HepG2 (cell line): Measurements from ENCODE around the gene NHERF2. TPM values are rescaled to one million over a fixed set of nuclear protein-coding genes. Genes with fewer than 3 reads are reported as not detected.

ENCODE experiments used
- CBX2 ChIP-seq, 2 experiments: fragments of 200-600 bp in 1 of 2; sonication (generic); formaldehyde crosslinking in 1 of 2; IDR thresholded peaks; 2 replicates each; pipeline versions ENCODE4 v1.7.0 to v1.8.1; 2018 to 2022; ENCODE audit warnings: low read depth in 2 of 2, low read length in 1 of 2, mild to moderate bottlenecking in 1 of 2, missing genetic modification reagents in 1 of 2
- MXI1 ChIP-seq: IDR thresholded peaks from 3 replicates; pipeline ENCODE4 v1.6.1; 2012; ENCODE audit warnings: low read depth, low read length, inconsistent platforms, borderline replicate concordance
- ZFP82 ChIP-seq: sonication (generic); formaldehyde crosslinking; IDR thresholded peaks from 2 replicates; pipeline ENCODE4 v1.5.1; 2020; ENCODE audit warnings: mild to moderate bottlenecking, missing genetic modification reagents, borderline replicate concordance
- ZNF776 ChIP-seq: sonication (generic); formaldehyde crosslinking; IDR thresholded peaks from 2 replicates; pipeline ENCODE4 v1.4.0; 2020; ENCODE audit warnings: mild to moderate bottlenecking, missing genetic modification reagents
- ZSCAN20 ChIP-seq: sonication (generic); formaldehyde crosslinking; IDR thresholded peaks from 2 replicates; pipeline ENCODE4 v1.4.0; 2020; ENCODE audit warnings: missing genetic modification reagents, mild to moderate bottlenecking, borderline replicate concordance
- polyA plus RNA-seq, 8 experiments: library from polyadenylated mRNA; depleted of rRNA in 3 of 8; stranded (reverse) in 7 of 8; unstranded in 1 of 8; fragments of >200 nt; fragmentation: Illumina TruSeq in 4 of 8; extraction: Trizol in 4 of 8; gene quantifications; 2 replicates each; pipeline versions ENCODE4 v1.2.1 to v1.2.3, GENCODE V29; 2011 to 2016; ENCODE audit warnings: low read depth in 4 of 8, missing spikeins in 1 of 8, mixed read lengths in 1 of 8; ENCODE audit not compliant: insufficient read depth in 1 of 8
- total RNA-seq, 5 experiments: library from RNA; depleted of rRNA; stranded (reverse); fragments of >200 nt; fragmentation: Illumina TruSeq; extraction: Trizol; gene quantifications; 2 replicates each; pipeline ENCODE4 v1.2.3, GENCODE V29; 2016; ENCODE audit warnings: low read depth in 1 of 5
- TF ChIP-seq, protein P1 (sequence below), 2 experiments: sonication (generic) in 1 of 2; formaldehyde crosslinking in 1 of 2; IDR thresholded peaks; 2 replicates each; pipeline versions ENCODE4 v1.6.1 to v1.9.0; 2014 to 2022; ENCODE audit warnings: antibody characterized with exemption in 1 of 2, borderline replicate concordance in 1 of 2, inconsistent platforms in 1 of 2, low read depth in 1 of 2, missing genetic modification reagents in 1 of 2
- TF ChIP-seq, protein P2 (sequence below): sonication (generic); formaldehyde crosslinking; IDR thresholded peaks from 2 replicates; pipeline ENCODE4 v1.4.0; 2020; ENCODE audit warnings: mild to moderate bottlenecking, missing genetic modification reagents
- TF ChIP-seq, protein P3 (sequence below): sonication (generic); formaldehyde crosslinking; IDR thresholded peaks from 2 replicates; pipeline ENCODE4 v1.5.0; 2020; ENCODE audit warnings: missing genetic modification reagents, mild to moderate bottlenecking, borderline replicate concordance
- TF ChIP-seq, protein P4 (sequence below): sonication (generic); formaldehyde crosslinking; IDR thresholded peaks from 2 replicates; pipeline ENCODE4 v1.4.0; 2020; ENCODE audit warnings: missing genetic modification reagents

The NHERF2 gene
- total and polyA plus RNA-seq, 2 of the 13 experiments (the other 11 are each of a cell fraction or from before 2014, with no cell fraction given): 23.7 to 39.3 TPM

DNA sequence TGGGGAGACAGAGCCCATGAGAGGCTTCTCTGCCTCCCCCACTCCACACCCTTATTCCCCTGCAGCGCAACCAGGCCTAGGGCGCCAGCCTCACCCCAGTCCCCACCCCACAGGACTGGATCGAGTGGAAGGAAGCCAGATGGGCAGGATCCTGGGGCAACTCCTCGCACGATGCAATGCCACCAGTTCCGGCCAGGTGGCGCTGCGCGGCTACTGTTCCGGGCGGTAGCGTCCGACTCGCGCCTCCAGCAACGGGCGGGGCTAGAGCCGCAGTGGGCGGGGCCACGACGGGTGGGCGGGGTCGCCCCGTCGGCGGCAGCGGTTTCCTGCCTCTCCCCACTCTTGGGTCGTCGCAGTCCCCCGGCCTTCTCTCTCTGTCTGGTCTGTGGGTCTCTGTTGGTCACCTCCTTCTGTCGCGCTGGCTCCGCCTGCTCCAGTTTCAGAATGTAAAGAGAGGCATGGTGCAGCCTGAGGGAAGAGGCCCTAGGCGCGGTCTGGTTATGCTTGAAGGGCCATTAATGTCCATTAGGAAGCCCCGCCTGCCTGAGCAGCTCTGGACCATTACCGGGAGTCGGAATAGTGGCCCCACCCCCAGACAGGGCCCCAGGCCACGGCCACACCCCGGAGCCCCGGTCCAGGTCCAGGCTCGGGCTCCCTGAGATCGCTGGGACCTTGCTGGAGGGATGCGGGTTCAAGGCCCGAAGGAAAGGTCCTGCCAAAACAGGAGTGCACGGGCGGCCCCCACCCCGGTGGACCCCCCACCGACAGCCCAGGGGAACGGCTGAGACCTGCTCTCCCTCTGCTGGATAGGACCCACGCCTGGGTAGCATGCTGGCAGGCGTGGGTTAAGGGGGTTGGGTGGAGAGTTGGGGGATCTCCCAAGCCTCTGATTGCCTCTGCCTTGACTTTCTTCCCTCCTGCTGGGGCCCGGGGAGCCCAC is 3.3 kb upstream of the NHERF2 start (continued):
- TF ChIP-seq, protein P1, sequence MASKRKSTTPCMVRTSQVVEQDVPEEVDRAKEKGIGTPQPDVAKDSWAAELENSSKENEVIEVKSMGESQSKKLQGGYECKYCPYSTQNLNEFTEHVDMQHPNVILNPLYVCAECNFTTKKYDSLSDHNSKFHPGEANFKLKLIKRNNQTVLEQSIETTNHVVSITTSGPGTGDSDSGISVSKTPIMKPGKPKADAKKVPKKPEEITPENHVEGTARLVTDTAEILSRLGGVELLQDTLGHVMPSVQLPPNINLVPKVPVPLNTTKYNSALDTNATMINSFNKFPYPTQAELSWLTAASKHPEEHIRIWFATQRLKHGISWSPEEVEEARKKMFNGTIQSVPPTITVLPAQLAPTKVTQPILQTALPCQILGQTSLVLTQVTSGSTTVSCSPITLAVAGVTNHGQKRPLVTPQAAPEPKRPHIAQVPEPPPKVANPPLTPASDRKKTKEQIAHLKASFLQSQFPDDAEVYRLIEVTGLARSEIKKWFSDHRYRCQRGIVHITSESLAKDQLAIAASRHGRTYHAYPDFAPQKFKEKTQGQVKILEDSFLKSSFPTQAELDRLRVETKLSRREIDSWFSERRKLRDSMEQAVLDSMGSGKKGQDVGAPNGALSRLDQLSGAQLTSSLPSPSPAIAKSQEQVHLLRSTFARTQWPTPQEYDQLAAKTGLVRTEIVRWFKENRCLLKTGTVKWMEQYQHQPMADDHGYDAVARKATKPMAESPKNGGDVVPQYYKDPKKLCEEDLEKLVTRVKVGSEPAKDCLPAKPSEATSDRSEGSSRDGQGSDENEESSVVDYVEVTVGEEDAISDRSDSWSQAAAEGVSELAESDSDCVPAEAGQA (IDR thresholded peaks at IDR 0.05; ENCODE audit: low read depth): no peak
- TF ChIP-seq, protein P1 (CRISPR knock-in tag; IDR thresholded peaks at IDR 0.05; ENCODE audit: borderline replicate concordance): no peak
- TF ChIP-seq MXI1 (peak; percentile 74; the same call in 1 of the 3 replicates), ZFP82 (CRISPR knock-in tag) (no peak), ZSCAN20 (no peak), ZNF776 (0 out of 2 replicates have a peak, but pooled peaks have one; percentile 62), CBX2 (IDR thresholded peaks at IDR 0.05; ENCODE audit: low read depth, low read length) (no peak), CBX2 (CRISPR knock-in tag; IDR thresholded peaks at IDR 0.05; ENCODE audit: low read depth) (no peak)
- TF ChIP-seq, protein P2, sequence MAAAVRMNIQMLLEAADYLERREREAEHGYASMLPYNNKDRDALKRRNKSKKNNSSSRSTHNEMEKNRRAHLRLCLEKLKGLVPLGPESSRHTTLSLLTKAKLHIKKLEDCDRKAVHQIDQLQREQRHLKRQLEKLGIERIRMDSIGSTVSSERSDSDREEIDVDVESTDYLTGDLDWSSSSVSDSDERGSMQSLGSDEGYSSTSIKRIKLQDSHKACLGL (CRISPR knock-in tag): 0 out of 2 replicates have a peak, but pooled peaks have one; percentile 33
- TF ChIP-seq, protein P3, sequence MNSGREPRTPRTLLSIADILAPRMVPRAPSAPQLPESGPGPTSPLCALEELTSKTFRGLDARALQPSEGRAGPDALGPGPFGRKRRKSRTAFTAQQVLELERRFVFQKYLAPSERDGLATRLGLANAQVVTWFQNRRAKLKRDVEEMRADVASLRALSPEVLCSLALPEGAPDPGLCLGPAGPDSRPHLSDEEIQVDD (CRISPR knock-in tag): 0 out of 2 replicates have a peak, but pooled peaks have one; percentile 24
- TF ChIP-seq, protein P4, sequence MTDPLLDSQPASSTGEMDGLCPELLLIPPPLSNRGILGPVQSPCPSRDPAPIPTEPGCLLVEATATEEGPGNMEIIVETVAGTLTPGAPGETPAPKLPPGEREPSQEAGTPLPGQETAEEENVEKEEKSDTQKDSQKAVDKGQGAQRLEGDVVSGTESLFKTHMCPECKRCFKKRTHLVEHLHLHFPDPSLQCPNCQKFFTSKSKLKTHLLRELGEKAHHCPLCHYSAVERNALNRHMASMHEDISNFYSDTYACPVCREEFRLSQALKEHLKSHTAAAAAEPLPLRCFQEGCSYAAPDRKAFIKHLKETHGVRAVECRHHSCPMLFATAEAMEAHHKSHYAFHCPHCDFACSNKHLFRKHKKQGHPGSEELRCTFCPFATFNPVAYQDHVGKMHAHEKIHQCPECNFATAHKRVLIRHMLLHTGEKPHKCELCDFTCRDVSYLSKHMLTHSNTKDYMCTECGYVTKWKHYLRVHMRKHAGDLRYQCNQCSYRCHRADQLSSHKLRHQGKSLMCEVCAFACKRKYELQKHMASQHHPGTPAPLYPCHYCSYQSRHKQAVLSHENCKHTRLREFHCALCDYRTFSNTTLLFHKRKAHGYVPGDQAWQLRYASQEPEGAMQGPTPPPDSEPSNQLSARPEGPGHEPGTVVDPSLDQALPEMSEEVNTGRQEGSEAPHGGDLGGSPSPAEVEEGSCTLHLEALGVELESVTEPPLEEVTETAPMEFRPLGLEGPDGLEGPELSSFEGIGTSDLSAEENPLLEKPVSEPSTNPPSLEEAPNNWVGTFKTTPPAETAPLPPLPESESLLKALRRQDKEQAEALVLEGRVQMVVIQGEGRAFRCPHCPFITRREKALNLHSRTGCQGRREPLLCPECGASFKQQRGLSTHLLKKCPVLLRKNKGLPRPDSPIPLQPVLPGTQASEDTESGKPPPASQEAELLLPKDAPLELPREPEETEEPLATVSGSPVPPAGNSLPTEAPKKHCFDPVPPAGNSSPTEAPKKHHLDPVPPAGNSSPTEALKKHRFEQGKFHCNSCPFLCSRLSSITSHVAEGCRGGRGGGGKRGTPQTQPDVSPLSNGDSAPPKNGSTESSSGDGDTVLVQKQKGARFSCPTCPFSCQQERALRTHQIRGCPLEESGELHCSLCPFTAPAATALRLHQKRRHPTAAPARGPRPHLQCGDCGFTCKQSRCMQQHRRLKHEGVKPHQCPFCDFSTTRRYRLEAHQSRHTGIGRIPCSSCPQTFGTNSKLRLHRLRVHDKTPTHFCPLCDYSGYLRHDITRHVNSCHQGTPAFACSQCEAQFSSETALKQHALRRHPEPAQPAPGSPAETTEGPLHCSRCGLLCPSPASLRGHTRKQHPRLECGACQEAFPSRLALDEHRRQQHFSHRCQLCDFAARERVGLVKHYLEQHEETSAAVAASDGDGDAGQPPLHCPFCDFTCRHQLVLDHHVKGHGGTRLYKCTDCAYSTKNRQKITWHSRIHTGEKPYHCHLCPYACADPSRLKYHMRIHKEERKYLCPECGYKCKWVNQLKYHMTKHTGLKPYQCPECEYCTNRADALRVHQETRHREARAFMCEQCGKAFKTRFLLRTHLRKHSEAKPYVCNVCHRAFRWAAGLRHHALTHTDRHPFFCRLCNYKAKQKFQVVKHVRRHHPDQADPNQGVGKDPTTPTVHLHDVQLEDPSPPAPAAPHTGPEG (CRISPR knock-in tag): no peak
